IMR-90 (cell line): ENCODE results near the gene ACTL6B.

Source experiments
- CEBPB ChIP-seq: IDR thresholded peaks from 2 replicates; pipeline ENCODE4 v1.6.1; 2012; ENCODE audit warnings: low read depth, low read length, improper control_type of control experiment
- CHD1 ChIP-seq: IDR thresholded peaks from 2 replicates; pipeline ENCODE4 v1.6.1; 2012; ENCODE audit warnings: low read depth, low read length, improper control_type of control experiment
- POLR2A ChIP-seq: IDR thresholded peaks from 2 replicates; pipeline ENCODE4 v1.6.1; 2012; ENCODE audit warnings: mild to moderate bottlenecking, low read depth, low read length
- RFX5 ChIP-seq: IDR thresholded peaks from 2 replicates; pipeline ENCODE4 v1.8.0; 2012; ENCODE audit warnings: low read depth, mild to moderate bottlenecking, low read length, moderate library complexity
- TF ChIP-seq, protein P1 (sequence below): conservative IDR thresholded peaks from 2 replicates; pipeline ENCODE4 v1.5.1; 2012; ENCODE audit warnings: mild to moderate bottlenecking, low read depth, low read length, improper control_type of control experiment
- TF ChIP-seq, protein P2 (sequence below): fragments of 150-350 bp; IDR thresholded peaks from 2 replicates; pipeline ENCODE4 v1.6.1; 2017; ENCODE audit warnings: mild to moderate bottlenecking, antibody characterized with exemption, low read length, low read depth

DNA sequence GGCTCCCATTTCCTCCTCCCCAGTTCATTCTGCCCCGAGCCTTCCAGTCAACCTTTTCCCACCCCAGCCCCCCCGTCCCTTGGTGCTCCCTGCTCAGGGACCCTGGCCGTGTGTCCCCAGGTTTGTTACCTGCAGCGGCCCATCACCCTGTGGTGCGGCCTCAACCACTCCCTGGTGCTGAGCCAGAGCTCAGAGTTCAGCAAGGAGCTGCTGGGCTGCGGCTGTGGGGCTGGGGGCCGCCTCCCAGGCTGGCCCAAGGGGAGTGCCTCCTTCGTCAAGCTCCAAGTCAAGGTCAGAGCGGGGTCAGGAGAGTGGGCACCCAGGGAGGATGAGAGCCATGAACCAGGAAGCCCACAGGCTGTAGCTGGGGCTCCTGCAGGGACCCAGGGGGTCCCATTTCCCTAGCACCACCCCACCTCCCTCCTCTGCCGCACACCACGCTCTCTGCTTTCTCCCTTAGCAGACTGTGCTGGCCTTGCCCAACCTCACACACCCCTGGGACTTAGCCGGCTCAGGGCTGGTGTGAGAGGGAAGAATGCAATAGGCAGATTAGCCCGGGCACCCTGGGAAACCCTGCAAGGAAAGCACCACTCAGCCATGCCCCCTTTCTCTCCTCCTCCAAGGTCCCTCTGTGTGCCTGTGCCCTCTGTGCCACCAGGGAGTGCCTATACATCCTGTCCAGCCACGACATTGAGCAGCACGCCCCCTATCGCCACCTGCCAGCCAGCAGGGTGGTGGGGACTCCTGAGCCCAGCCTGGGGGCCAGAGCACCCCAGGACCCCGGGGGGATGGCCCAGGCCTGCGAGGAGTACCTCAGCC lies 56.1 kb downstream of the ACTL6B start:
- TF ChIP-seq, protein P1, sequence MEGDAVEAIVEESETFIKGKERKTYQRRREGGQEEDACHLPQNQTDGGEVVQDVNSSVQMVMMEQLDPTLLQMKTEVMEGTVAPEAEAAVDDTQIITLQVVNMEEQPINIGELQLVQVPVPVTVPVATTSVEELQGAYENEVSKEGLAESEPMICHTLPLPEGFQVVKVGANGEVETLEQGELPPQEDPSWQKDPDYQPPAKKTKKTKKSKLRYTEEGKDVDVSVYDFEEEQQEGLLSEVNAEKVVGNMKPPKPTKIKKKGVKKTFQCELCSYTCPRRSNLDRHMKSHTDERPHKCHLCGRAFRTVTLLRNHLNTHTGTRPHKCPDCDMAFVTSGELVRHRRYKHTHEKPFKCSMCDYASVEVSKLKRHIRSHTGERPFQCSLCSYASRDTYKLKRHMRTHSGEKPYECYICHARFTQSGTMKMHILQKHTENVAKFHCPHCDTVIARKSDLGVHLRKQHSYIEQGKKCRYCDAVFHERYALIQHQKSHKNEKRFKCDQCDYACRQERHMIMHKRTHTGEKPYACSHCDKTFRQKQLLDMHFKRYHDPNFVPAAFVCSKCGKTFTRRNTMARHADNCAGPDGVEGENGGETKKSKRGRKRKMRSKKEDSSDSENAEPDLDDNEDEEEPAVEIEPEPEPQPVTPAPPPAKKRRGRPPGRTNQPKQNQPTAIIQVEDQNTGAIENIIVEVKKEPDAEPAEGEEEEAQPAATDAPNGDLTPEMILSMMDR: no peak
- TF ChIP-seq RFX5 (no peak), CHD1 (no peak), POLR2A (no peak), CEBPB (no peak)
- TF ChIP-seq, protein P2, sequence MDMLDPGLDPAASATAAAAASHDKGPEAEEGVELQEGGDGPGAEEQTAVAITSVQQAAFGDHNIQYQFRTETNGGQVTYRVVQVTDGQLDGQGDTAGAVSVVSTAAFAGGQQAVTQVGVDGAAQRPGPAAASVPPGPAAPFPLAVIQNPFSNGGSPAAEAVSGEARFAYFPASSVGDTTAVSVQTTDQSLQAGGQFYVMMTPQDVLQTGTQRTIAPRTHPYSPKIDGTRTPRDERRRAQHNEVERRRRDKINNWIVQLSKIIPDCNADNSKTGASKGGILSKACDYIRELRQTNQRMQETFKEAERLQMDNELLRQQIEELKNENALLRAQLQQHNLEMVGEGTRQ: no peak
